Activated CD8-positive, alpha-beta memory T cell treated with anti-CD3 and anti-CD28 coated beads, Interleukin-2, amount 50 U/mL, for 48 hours (primary cell): ENCODE data around the gene LIMS2.

ENCODE experiments used
- DNase-seq: peaks from one replicate; pipeline ENCODE4 v3.0.0-alpha.2; 2020

LIMS2 gene

GRCh38 chr2:127673291-127674069 lies 1.9 kb downstream of the LIMS2 start:
- peak; percentile 51 for DNase-seq

GRCh38 chr2:127672341-127673224 lies 2.7 kb downstream of the LIMS2 start:
- no peak for DNase-seq

GRCh38 chr2:127671557-127672302 lies 3.6 kb downstream of the LIMS2 start:
- no peak for DNase-seq

- no peak for DNase-seq
Measured at GRCh38 chr2:127670957-127671290, 4.4 kb downstream of the LIMS2 start.

GRCh38 chr2:127670055-127670956 lies 5.0 kb downstream of the LIMS2 start:
- DNase-seq: no peak

GRCh38 chr2:127669056-127669455 lies 6.3 kb downstream of the LIMS2 start:
- no peak for DNase-seq

- no peak for DNase-seq
Measured at GRCh38 chr2:127665267-127665893, 9.9 kb downstream of the LIMS2 start.

- DNase-seq: no peak
Measured at GRCh38 chr2:127664895-127665225, 10.5 kb downstream of the LIMS2 start.

- no peak for DNase-seq
Measured at GRCh38 chr2:127664065-127664894, 11.1 kb downstream of the LIMS2 start.

- DNase-seq: no peak
Measured at GRCh38 chr2:127663566-127664064, 11.7 kb downstream of the LIMS2 start.

- DNase-seq: no peak
Measured at GRCh38 chr2:127662937-127663565, 12.3 kb downstream of the LIMS2 start.

GRCh38 chr2:127661949-127662510 lies 13.3 kb downstream of the LIMS2 start:
- DNase-seq: no peak

GRCh38 chr2:127661072-127661649 lies 14.2 kb downstream of the LIMS2 start:
- DNase-seq: no peak

- DNase-seq: no peak
Measured at GRCh38 chr2:127660291-127660578, 15.1 kb downstream of the LIMS2 start.

- DNase-seq: no peak
Measured at GRCh38 chr2:127659408-127660290, 15.7 kb downstream of the LIMS2 start.

GRCh38 chr2:127658641-127659407 lies 16.5 kb downstream of the LIMS2 start:
- no peak for DNase-seq

GRCh38 chr2:127658146-127658545 lies 17.2 kb downstream of the LIMS2 start:
- DNase-seq: no peak

GRCh38 chr2:127657232-127657595 lies 18.1 kb downstream of the LIMS2 start:
- DNase-seq: no peak
